Activated naive CD4-positive, alpha-beta T cell (primary cell): ENCODE measurements around the gene MIGA2.
"Not testable (repeated sequence)": the region's sequence is repeated elsewhere in the genome, so short reads cannot be mapped to it uniquely, and the experiment has no call there.

ENCODE experiments used
- DNase-seq, 4 experiments: peaks; one replicate each; lab custom pipeline; 2025; lab: John Stamatoyannopoulos, UW

Gene MIGA2

DNA sequence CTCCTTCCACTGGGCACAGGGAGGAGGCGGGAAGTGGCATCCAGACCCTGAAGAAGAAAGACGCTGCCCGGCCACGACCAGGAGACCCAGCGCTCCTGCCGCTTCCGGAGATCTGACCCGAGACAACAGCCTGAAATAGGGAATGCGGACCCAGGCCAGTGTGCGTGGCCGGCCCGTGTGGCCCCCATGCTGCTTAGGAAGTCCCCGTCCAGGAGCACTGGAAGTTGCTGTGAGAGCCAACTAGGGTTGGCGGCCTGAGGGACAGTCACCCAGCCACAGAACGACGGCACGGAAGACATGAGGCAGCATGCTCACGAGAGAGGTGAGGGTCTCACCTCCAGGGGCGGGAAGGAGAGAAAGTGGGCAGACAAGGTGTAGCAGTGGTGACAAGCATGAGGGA, 25.3 kb upstream of the MIGA2 start:
- no peak for DNase-seq

DNA sequence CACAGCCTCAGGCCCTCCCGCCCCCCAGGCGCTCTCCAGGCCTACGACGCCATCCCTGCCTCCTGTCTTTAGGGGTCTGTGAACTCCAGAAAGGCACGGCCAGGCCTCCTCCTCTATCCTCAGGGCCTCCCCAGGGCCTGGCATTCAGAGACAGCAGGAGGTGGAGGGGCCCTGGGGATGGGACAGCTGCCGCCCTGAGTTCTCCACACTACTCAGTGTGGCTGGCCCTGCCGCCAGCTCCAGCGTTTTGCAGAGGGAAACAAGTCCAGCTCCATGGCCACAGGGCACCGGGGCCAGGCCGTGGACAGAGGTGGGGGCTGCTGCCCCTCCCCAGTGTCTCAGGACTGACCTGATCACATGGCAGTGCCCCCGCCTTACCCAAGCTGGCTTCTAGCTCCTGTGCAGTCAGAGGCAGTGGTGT, 24.7 kb upstream of the MIGA2 start:
- no peak for DNase-seq

DNA sequence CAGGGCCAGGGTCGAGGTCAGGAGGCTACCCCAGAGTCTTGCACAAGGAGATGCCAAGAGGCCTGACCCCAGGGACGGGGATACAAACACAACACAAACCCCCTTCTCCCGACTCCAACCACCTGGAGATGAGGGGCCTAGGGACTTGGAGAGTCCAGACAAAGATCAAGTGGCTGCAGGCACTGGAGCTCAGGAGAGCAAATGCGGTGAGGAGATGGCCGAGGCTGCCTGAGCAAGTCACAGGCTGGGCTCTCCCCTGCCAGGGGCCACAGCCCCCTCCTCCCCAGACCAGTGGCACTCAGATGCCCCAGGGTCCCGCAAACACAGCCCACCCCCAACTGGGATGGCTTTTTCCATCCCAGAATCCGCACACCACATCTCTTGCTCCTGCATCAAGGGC, 24.1 kb upstream of the MIGA2 start:
- DNase-seq: no peak

DNA sequence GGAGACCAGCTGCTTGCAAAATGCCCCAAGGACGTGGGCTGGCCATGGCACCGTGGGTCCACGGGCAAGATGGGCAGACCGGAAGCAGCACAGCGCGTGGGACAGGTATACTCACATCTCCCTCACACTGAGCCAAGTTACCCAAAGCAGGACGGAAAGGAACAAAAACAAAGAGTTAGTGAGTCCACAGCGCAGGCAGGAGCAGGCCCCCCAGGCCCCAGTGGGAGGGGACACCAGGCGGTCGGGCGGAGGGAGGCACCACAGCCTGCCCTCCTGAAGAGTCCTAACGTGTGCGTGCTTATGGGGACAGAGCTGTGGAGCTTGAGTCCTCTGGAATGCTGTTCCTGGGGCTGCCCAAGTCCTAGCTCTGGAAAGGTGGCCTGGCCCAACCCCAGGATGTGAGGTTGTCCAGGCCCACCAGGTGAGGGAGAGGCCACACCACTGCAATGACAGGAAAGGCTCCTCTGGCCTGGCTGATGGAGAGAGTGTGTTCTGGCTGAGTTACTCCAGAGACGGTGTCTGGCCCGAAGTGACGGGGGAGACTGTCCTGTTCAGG, 23.5 kb upstream of the MIGA2 start:
- no peak for DNase-seq

DNA sequence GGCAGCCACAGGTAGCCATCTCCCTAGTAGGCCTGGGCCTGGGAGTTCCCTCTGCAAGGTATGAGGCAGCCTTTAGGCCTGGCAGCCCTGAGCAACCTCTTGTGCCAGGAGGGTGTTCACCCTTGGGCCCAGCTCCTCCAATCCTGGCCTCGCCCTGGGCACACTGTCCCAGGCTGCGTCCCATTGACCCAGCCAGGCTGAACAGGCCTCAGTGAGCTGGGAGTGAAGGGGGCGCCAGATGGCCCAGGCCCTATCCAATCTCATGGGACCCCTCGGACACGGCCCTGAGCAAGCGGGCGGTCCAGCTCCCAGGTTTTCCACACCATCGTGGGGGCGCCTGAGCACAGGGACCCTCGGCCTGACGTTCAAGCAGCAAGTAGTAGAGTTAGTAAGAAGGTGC, 22.8 kb upstream of the MIGA2 start:
- no peak for DNase-seq

DNA sequence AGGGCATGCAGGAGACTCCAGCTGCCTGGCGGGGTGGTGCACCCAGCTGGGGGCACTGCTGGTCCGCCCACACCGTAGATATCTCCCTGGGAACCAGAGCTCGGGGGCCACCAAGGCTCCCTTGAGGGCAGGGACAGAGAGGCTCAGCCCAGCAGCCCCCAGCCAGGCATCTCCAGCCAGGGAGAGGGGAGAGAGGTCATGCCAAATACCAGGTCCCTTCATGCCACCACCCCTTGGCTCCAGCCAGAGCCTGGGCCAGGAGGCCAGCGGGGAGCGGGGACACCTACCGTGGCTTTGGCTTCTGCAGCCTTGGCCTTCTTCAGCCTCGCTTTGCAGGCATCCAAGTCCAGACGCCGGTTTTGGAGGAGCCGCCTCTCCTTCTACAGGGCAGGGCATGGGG, 22.3 kb upstream of the MIGA2 start:
- DNase-seq: no peak

DNA sequence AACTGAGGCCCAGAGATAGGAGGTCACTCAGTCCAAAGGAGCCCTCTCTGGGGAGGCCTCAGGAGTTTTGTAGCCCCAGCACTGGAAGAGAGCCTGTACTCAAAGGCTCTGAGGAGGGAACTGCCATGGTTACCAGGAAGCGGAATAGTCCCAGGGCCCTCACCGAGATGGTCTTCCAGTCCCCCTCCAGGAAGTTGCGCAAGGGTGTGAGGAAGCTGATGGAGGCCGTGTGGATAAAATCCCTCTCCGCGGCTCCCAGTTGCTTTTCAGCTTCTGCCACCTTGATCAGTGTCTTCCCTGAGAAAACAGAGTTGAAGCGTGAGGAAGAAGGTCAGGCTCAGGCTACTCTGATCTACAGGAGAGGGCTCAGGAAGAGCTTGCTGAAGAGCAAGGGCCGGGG, 21.8 kb upstream of the MIGA2 start:
- no peak for DNase-seq

DNA sequence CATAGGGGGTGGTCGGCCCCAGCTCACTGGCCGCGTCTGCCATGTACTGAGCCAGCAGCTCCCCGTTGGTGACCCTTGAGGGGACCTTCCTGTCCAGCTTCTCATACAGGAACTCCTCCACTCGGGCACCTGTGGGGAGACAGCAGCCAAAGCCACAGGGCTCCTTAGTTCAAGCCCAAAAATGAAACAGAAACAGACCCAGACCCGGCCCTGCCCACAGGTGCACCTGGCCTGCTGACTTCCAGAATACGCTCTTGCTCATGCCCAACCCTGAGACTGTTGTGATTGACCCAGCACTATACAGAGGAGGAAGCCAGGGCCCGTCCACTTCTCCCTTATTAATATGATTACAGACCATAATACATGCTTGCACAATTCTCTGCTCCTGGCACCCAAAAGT, 15.3 kb upstream of the MIGA2 start:
- DNase-seq: no peak

DNA sequence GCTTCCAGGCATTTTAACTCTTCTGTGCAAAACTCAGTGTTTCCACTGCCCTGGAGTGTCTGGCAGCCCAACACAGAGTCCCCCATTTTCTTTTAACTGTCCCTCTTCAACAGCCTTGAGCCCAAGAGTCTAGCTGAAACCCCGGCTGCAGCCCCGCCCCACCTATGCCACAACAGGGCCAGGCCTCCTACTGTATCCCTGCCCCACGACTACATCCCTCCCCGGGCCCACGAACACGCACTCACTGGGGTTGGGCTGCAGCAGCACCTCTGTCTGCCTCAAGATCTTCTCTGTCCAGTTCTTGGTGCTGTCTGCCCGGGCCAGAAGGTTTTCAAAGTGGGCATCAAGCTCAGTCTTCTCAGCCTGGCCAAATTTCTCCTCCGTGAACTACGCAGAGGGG, 14.4 kb upstream of the MIGA2 start:
- no peak for DNase-seq

DNA sequence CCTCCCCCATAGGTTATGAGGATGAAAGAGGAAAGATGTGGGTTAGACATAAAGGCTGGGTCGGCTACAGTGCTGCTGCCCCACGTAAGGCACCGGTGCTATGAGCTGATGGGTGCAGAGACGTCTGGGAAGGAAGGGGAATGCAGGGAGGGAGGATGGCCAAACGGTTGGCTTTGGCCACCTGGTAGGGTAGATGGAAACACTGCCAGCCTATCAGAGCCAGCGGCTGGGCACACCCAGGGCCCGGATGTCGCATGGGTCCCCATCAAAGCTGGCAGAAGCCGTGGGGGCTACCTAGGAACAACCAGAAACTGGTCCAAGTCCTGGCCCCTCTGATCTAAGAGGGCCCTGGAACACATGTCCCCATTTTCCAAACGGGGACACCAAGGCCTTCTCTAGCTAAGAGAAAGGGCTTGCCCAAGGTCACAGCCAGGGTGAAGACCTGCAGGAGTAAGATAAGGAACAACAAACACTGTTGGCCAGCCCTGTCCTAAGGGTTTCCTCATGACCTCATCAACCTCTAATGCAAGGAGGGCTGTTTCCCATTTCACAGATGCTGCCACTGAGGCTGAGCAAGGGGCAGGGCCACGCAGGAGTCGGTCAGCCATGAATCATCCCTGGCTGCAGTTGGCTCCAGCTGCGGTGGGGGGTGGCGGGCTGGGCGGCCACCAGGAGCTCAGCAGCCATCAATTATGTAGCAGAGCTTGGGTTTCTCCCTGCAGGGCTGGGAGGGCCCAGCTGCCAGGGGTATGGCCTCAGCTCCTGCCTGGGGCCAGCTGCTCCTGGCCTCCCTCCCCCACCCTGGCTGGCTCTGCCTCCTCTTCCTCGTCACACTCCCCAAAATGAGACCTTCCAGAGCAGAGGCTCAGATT, 13.2 kb upstream of the MIGA2 start:
- DNase-seq: no peak

DNA sequence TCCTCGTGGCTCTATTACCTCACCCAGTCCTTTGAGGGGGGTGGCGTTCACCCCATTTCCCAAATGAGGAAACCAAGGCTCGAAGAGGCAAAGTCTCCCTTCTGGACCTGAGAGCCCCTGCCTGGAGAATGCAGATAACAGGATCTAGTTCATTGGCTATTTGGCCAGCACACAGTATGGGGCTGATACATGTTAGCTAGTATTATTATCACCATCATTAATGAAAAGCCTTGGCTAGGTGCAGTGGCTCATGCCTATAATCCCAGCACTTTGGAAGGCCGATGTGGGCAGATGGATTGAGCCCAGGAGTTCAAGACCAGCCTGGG, 12.6 kb upstream of the MIGA2 start:
- DNase-seq: no peak

DNA sequence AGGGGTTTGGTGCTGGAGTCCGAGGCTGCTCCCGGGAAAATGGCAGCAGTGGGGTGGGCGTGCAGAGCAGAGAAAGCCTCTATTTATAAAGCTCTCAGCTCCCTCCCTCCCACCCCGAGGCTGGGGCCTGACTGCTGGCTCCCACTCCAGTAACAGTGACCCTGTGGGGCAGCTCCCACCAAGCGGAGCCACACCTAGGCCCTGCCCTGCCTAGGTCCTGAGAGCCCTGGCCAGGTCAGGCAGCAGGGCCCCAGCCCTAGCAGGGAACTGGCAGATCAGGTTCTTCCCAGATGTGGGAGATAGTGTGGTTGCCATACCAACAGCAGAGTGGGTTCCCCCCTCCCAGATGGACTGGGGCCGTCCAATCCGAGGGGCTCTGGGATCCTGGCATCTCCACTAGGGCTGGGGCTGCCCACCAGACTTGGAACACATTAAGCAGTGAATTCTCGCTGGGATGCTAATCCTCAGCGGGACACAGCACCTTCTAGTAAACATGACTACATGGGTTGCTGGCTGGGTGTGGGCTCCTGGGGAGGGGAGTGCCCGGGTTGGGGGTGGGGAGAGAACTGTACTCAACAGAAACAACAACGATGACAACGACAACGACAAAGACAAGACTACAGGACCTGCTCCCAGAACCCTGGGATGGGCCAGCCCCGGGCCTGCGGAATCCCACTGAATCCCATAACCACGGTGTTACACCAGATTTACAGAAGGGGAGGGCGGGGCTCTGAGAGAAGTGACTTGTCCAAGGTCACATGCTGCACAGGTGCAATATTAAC, 9.8 kb upstream of the MIGA2 start:
- no peak for DNase-seq

DNA sequence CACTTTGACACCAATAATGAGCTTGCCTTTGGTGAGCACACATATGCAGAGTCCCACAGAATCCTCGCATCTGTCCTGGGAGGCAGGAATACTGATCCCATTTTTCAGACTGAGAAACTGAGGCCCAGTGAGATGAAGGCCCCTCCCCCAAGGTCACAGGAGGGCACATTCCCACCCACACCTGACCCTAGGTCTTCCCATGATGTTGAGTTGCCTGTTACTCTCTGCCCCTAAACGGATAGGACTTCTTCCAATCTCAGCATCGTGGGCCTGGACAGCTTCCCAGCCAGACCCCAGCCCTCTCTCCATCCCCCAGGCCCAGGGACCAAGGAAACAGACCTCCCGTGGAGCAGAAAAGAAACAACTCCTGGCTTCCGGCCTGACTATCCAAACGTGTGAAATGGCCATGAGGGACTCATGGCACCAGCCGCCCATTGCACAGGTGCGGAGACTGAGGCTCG, 9.2 kb upstream of the MIGA2 start:
- DNase-seq: no peak

DNA sequence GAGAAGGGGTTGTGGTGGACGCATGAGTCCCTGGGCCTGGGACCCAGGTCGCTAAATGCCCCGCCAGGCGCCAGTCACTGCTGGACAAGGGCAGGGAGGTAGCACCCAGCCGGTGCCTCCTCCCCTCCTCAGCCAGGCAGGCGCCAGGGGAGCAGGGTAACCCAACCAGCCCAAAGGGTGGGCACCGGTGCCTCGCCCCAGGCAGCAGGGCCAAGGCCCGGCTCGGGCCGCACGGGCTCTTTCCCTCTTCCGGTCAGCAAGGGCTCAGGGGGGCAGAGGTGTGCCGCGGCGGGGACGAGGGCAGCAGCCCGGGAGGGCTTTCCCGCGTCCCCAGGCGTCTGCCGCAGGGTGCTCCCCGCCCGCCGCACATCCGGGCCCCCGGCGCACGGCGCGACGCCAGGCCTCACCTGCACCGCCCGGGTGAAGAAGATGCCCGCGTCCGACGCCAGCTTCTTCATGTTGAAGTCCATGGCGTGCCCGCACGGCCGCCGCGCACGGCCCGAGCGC, 8.7 kb upstream of the MIGA2 start:
- peak in 3 of 4 experiments; percentile 45 to 80 (median 78) for DNase-seq

DNA sequence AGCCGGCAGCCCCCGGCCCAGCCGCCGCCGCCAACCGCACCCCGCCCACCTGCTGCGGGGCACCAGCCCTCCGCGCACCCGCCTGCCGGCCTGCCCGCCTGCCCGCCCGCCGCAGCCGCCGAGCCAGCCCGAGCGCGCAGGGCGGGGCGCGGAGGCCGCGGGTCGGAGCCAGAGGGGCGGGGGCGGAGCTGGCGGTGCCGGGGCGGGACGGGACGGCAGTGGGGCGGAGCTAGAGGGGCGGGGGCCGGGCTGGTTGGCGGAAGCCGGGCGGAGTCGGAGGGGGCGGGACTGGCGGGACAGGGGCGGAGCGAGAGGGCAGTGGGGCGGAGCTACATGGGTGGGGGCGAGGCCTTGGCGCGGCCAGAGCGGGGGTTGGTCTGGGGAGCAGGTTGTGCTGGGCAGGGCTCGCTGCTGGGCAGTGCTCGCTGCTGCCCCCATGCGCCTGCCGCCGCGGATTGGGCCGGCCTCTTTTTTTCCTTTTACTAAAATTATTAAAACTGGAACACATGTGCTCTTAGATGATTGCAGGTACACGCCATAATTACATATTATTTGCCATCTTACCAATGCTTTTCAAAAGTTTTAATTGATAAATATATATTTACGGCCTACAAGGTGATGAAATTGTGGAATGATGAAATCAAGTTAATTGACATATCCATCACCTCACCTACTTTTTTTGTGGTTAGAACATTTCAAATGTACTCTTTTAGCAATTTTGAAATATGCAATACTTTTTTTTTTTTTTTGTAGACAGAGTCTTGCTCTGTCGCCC, 8.0 kb upstream of the MIGA2 start, which contains the start of gene SH3GLB2:
SH3GLB2 (minus strand) TSS at position 140 of the 775 bp plus-strand sequence. CDS start 177 bp downstream, outside the sequence.
- peak; percentile 92 to 96 (median 93) for DNase-seq

DNA sequence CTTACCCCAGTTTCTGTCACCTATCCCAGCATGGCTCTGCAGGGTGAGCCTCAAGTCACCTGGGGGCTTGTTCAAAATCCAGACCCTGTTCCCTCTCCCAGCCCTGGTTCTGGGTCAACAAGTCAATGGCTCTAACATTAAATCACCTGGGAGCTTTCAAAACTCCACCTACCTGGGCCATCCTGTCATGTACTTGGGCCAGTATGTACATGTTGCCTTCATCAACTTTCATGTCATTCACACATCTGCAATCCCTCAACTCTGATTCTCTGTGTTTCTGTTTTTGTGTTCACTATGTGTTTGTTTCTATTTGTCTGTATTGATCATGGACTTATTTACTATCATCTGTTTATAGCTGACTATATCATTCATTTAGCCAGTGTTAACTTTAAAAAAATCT, 6.2 kb upstream of the MIGA2 start:
- DNase-seq: no peak

DNA sequence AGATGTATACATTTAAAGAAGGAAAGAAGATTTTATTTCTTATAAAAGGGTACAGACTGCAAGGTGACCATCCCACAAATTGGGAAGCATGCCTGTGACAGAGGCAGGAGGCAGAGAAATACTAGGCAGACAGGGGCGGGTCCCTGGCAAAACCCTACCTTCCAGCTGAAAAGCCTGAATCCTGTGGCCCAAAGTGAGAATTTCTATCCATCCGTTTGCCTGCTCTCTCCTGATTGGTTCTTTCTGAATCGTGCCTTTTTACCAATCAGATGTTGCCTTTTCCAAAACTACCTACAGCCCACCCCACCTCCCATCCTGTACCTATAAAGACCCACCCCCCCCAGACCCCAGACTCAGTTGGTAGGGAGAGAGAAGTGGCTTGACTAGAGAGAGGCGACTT, 4.9 kb upstream of the MIGA2 start:
- no peak for DNase-seq

DNA sequence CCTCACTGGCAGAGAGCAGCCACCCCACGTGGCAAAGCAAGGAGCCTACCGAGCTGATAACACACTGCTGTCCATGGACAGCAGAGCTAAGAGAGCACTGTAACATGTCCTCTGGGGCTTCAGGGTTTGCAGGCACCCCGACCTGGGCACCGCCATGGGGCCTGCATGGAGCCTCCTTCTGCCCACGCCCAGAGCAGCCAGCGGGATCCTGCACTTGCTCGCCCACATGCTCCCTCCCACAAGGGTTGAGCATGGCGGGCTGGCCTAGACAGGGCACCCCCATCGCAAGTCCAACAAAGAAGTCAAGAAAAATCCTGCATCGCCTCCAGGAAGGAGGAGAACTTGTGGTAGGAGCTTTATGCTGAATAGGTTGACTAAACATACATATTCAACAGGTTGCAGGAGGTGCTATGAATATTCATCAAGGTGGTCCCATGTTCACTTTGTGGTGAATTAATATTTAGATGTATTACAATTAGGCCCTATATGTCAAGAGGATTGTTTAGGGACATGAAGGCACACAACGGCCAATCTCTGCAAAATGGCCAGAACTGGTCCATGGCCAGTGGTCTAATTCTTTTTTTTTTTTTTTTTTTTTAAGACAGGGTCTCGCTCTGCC, 3.8 kb upstream of the MIGA2 start:
- no peak for DNase-seq

DNA sequence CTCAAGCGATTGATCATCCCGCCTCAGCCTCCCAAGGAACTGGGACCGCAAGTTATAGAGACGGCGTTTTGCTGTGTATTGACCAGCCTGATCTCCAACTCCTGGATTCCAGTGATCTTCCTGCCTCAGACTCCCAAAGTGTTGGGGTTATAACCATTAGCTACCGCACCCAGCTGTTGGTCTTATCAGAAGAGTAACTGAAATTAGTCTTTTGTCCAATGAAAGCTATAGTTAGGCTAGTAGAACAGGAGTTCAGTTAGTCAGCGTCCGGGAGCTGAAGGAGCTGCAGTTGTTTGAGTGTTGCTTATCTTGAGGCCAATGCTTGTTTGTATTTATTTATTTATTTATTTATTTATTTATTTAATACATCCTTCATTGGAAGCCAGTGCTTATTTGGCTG, 3.2 kb upstream of the MIGA2 start:
- no peak for DNase-seq

DNA sequence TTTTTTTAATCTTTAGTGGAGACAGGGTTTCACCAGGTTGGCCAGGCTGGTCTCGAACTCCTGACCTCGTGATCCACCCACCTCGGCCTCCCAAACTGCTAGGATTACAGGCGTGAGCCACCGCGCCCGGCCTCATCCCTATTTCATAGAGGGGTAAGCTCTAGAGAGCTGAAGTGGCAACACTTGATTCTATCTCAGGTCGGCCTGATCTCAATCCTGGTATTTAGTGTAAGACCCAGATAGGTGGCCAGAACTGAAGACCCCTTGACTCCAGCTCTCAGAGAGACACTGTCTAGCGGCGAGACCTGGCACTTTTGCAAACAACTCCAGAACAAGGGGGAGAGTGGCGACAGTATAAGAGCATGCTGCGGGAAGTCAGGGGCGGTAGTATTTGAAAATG, 588 bp upstream of the MIGA2 start:
- not testable (repeated sequence) for DNase-seq
